ENCODE data around the gene PJA1. TPM values are rescaled to one million over a fixed set of nuclear protein-coding genes. Genes with fewer than 3 reads are reported as not detected.

Gene PJA1
- total RNA-seq, result 10 to 100 TPM; 18.5 to 23.4 (median 22.0) TPM
- 25.4 TPM for total RNA-seq (2013)

GRCh38 chrX:69165087-69165651 is at the start of gene PJA1:
TSS of gene PJA1 (minus strand) at chrX:69165453. CDS start at chrX:69163073, 2,380 bp downstream.
- no peaks in the 10 kb centered on the region for H3K36me3 Mint-ChIP-seq
- DNase-seq, result peak; percentile 53 to 78
- H3K4me1 Mint-ChIP-seq, result peaks cover 7 to 27% of the 10 kb centered on the region in 2 donors
- H3K4me3 Mint-ChIP-seq, result peak within 1 kb of the TSS; percentile 83
- H3K4me1 ChIP-seq (ENCODE audit: control insufficient read depth, insufficient read depth, low read length), result peaks cover 17% of the 10 kb centered on the region
- H3K9me3 Mint-ChIP-seq, result no peaks in the 10 kb centered on the region
- H3K27ac ChIP-seq (ENCODE audit: low read length), result peak within 1 kb of the TSS; percentile 65
- TF ChIP-seq CTCF (IDR thresholded peaks at IDR 0.05), result no peak
- H3K27me3 ChIP-seq (ENCODE audit: control insufficient read depth, insufficient read depth, low read length), result no peaks in the 10 kb centered on the region
- ATAC-seq, result peak; percentile 80 to 83 (median 81)
- peaks cover 0 to 8% of the 10 kb centered on the region in 2 donors for H3K27me3 Mint-ChIP-seq (ENCODE audit: low read depth in 2 of 2)
- intact Hi-C loops (cut with micrococcal nuclease), result no loop called here
- WGBS (ENCODE audit: insufficient coverage), result 0% methylated on average over 45 of the region's 48 CpGs
- peaks cover 2% of the 10 kb centered on the region for H3K36me3 ChIP-seq (ENCODE audit: control insufficient read depth, insufficient read depth, low read length)
- peak within 1 kb of the TSS; percentile 66 to 88 for H3K27ac Mint-ChIP-seq
- H3K9me3 ChIP-seq (ENCODE audit: control insufficient read depth, insufficient read depth, low read length), result no peaks in the 10 kb centered on the region
- H3K4me3 ChIP-seq (ENCODE audit: low read length), result peak within 1 kb of the TSS; percentile 89

- intact Hi-C loops (cut with micrococcal nuclease), result no loop called here
- no peak for DNase-seq
Measured at GRCh38 chrX:69214463-69214862, 49.2 kb upstream of the PJA1 start.

GRCh38 chrX:69211701-69212100 is 46.4 kb upstream of the PJA1 start:
- Mint-ChIP-seq H3K27me3 (ENCODE audit: low read depth in 2 of 2) (peaks cover 0 to 8% of the 10 kb centered on the region in 2 donors), H3K36me3 (no peaks in the 10 kb centered on the region), H3K4me1 (peaks cover 0 to 6% of the 10 kb centered on the region in 2 donors), H3K9me3 (no peaks in the 10 kb centered on the region), H3K27ac (no peak overlapping the region), H3K4me3 (no peak overlapping the region)
- Histone ChIP-seq H3K27me3 (ENCODE audit: control insufficient read depth, insufficient read depth, low read length) (no peaks in the 10 kb centered on the region), H3K9me3 (ENCODE audit: control insufficient read depth, insufficient read depth, low read length) (no peaks in the 10 kb centered on the region), H3K4me3 (ENCODE audit: low read length) (no peak overlapping the region), H3K36me3 (ENCODE audit: control insufficient read depth, insufficient read depth, low read length) (no peaks in the 10 kb centered on the region), H3K4me1 (ENCODE audit: control insufficient read depth, insufficient read depth, low read length) (peaks cover 2% of the 10 kb centered on the region), H3K27ac (ENCODE audit: low read length) (no peak overlapping the region)
- intact Hi-C loops (cut with micrococcal nuclease), result no loop called here
- no peak for ATAC-seq
- no peak for TF ChIP-seq CTCF (IDR thresholded peaks at IDR 0.05)
- no peak for DNase-seq
- 85% methylated on average over 2 of the region's 2 CpGs for WGBS (ENCODE audit: insufficient coverage)

More at GRCh38 chrX:69214463-69214862, 49.2 kb upstream of the PJA1 start:
- Mint-ChIP-seq H3K27ac (no peak overlapping the region), H3K9me3 (no peaks in the 10 kb centered on the region), H3K36me3 (no peaks in the 10 kb centered on the region), H3K4me3 (no peak overlapping the region), H3K4me1 (peaks cover 0 to 6% of the 10 kb centered on the region in 2 donors), H3K27me3 (ENCODE audit: low read depth in 2 of 2) (no peaks in the 10 kb centered on the region)
- peaks cover 2% of the 10 kb centered on the region for H3K4me1 ChIP-seq (ENCODE audit: control insufficient read depth, insufficient read depth, low read length)
- no peak overlapping the region for H3K4me3 ChIP-seq (ENCODE audit: low read length)
- TF ChIP-seq CTCF (IDR thresholded peaks at IDR 0.05), result no peak
- no peaks in the 10 kb centered on the region for H3K27me3 ChIP-seq (ENCODE audit: control insufficient read depth, insufficient read depth, low read length)
- no peaks in the 10 kb centered on the region for H3K36me3 ChIP-seq (ENCODE audit: control insufficient read depth, insufficient read depth, low read length)
- no peaks in the 10 kb centered on the region for H3K9me3 ChIP-seq (ENCODE audit: control insufficient read depth, insufficient read depth, low read length)
- ATAC-seq, result no peak
- WGBS (ENCODE audit: insufficient coverage), result 90% methylated on average over 5 of the region's 5 CpGs
- no peak overlapping the region for H3K27ac ChIP-seq (ENCODE audit: low read length)

GRCh38 chrX:69210581-69210980 is 45.3 kb upstream of the PJA1 start:
- Mint-ChIP-seq H3K36me3 (no peaks in the 10 kb centered on the region), H3K4me1 (peaks cover 0 to 6% of the 10 kb centered on the region in 2 donors), H3K9me3 (no peaks in the 10 kb centered on the region), H3K27ac (no peak overlapping the region), H3K27me3 (ENCODE audit: low read depth in 2 of 2) (peaks cover 0 to 8% of the 10 kb centered on the region in 2 donors), H3K4me3 (no peak overlapping the region)
- Histone ChIP-seq H3K27me3 (ENCODE audit: control insufficient read depth, insufficient read depth, low read length) (no peaks in the 10 kb centered on the region), H3K9me3 (ENCODE audit: control insufficient read depth, insufficient read depth, low read length) (no peaks in the 10 kb centered on the region), H3K4me3 (ENCODE audit: low read length) (no peak overlapping the region), H3K36me3 (ENCODE audit: control insufficient read depth, insufficient read depth, low read length) (no peaks in the 10 kb centered on the region), H3K27ac (ENCODE audit: low read length) (no peak overlapping the region), H3K4me1 (ENCODE audit: control insufficient read depth, insufficient read depth, low read length) (peaks cover 2% of the 10 kb centered on the region)
- TF ChIP-seq CTCF (IDR thresholded peaks at IDR 0.05), result no peak
- intact Hi-C loops (cut with micrococcal nuclease), result no loop called here
- no peak for DNase-seq
- ATAC-seq, result no peak
- WGBS (ENCODE audit: insufficient coverage), result 100% methylated on average over 1 of the region's 3 CpGs

All from natural killer cell (primary cell).